ENCODE data around the gene CTAG1A. TPM values are rescaled to one million over a fixed set of nuclear protein-coding genes. Genes with fewer than 3 reads are reported as not detected.

The CTAG1A gene
- total RNA-seq, 4 donors from 2014 or later = not detected

DNA sequence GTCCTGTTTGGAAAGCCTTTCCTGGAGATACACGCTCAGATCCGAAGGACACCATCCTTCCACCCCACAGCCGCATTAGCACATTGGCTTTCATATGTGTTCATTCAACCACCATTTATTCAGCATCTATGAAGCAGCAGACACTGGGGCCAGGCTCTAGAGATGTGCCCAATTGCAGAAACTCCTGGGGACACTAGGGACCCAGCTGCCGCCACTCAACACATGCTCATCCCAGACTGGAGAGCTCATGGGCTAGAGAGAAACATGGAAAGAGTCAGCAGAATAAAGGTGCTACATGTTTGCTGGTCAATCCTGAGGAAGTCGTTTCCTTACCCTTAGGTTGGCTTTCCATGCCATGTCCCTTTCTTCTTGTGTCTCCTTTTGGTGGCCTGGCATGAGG lies 7.6 kb downstream of the CTAG1A start:
- Histone ChIP-seq H3K27me3 (no peaks in the 10 kb centered on the region), H3K4me3 (no peak overlapping the region), H3K36me3 (no peaks in the 10 kb centered on the region), H3K4me1 (no peaks in the 10 kb centered on the region), H3K27ac (no peak overlapping the region), H3K9me3 (peaks cover 0 to 3% (median 0%) of the 10 kb centered on the region in 3 donors)
- no peak for TF ChIP-seq POLR2A (IDR thresholded peaks at IDR 0.05)
- TF ChIP-seq, protein P1, sequence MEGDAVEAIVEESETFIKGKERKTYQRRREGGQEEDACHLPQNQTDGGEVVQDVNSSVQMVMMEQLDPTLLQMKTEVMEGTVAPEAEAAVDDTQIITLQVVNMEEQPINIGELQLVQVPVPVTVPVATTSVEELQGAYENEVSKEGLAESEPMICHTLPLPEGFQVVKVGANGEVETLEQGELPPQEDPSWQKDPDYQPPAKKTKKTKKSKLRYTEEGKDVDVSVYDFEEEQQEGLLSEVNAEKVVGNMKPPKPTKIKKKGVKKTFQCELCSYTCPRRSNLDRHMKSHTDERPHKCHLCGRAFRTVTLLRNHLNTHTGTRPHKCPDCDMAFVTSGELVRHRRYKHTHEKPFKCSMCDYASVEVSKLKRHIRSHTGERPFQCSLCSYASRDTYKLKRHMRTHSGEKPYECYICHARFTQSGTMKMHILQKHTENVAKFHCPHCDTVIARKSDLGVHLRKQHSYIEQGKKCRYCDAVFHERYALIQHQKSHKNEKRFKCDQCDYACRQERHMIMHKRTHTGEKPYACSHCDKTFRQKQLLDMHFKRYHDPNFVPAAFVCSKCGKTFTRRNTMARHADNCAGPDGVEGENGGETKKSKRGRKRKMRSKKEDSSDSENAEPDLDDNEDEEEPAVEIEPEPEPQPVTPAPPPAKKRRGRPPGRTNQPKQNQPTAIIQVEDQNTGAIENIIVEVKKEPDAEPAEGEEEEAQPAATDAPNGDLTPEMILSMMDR (IDR thresholded peaks at IDR 0.05 in 4 of 5, conservative IDR thresholded peaks at IDR 0.05 in 1 of 5) = no peak
- no peak for DNase-seq
- intact Hi-C loops (cut with DNase I; ENCODE audit: low total_unique reads) (no loop called here), in situ Hi-C loops (cut with MboI; ENCODE audit: low sequenced_read_pairs in 4 of 4) (no loop called here)
- no peak for ATAC-seq

DNA sequence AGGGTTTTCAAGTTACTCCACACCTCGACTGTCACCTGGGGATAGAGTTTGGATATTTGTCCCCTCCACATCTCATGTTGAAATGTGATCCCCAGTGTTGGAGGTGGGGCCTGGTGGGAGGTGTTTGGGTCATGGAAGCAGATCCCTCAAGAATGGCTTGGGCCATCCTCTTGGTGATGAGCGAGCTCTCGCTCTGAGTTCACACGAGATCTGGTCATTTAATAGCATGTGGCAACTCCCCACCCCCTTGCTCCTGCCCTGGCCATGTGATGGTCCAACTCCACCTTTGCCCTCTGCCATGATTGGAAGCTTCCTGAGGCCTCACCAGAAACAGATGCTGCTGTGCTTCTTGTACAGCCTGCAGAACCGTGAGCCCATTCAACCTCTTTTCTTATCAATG lies 8.3 kb downstream of the CTAG1A start:
- ATAC-seq = no peak
- TF ChIP-seq, protein P1 (IDR thresholded peaks at IDR 0.05 in 4 of 5, conservative IDR thresholded peaks at IDR 0.05 in 1 of 5) = no peak
- TF ChIP-seq POLR2A (IDR thresholded peaks at IDR 0.05) = no peak
- H3K4me3 ChIP-seq = no peak overlapping the region
- no peaks in the 10 kb centered on the region for H3K4me1 ChIP-seq
- no peak for DNase-seq
- intact Hi-C loops (cut with DNase I; ENCODE audit: low total_unique reads) (no loop called here), in situ Hi-C loops (cut with MboI; ENCODE audit: low sequenced_read_pairs in 4 of 4) (no loop called here)
- H3K27ac ChIP-seq = no peak overlapping the region
- no peaks in the 10 kb centered on the region for H3K27me3 ChIP-seq
- H3K9me3 ChIP-seq = peaks cover 0 to 3% (median 0%) of the 10 kb centered on the region in 3 donors
- no peaks in the 10 kb centered on the region for H3K36me3 ChIP-seq

DNA sequence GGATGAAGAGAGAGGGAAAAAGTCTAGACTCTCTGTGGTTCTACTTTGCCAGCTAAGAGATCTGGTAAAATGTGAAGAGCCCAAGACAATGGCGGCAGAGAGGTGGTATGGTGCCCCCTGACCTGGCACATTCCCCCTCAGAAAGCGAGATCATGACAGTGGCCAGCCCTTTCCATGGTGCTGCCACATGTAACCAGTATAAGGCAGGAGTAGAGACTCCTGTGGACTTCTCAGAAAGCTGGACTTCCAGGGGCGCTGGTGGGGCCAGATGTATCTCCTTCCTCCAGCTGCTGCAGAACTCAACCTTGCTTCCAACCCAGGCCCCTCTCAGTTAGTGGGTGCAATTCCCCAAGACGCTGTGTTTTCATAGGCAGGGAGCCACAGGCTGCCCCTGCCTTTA lies 9.6 kb downstream of the CTAG1A start:
- H3K9me3 ChIP-seq = peaks cover 0 to 3% (median 0%) of the 10 kb centered on the region in 3 donors
- no peaks in the 10 kb centered on the region for H3K27me3 ChIP-seq
- no peak overlapping the region for H3K27ac ChIP-seq
- DNase-seq (no peak), ATAC-seq (no peak)
- H3K36me3 ChIP-seq = no peaks in the 10 kb centered on the region
- in situ Hi-C loops (cut with MboI; ENCODE audit: low sequenced_read_pairs in 4 of 4) (no loop called here), intact Hi-C loops (cut with DNase I; ENCODE audit: low total_unique reads) (no loop called here)
- TF ChIP-seq, protein P1 (IDR thresholded peaks at IDR 0.05 in 4 of 5, conservative IDR thresholded peaks at IDR 0.05 in 1 of 5) = no peak
- TF ChIP-seq POLR2A (IDR thresholded peaks at IDR 0.05) = no peak
- H3K4me1 ChIP-seq = no peaks in the 10 kb centered on the region
- no peak overlapping the region for H3K4me3 ChIP-seq

DNA sequence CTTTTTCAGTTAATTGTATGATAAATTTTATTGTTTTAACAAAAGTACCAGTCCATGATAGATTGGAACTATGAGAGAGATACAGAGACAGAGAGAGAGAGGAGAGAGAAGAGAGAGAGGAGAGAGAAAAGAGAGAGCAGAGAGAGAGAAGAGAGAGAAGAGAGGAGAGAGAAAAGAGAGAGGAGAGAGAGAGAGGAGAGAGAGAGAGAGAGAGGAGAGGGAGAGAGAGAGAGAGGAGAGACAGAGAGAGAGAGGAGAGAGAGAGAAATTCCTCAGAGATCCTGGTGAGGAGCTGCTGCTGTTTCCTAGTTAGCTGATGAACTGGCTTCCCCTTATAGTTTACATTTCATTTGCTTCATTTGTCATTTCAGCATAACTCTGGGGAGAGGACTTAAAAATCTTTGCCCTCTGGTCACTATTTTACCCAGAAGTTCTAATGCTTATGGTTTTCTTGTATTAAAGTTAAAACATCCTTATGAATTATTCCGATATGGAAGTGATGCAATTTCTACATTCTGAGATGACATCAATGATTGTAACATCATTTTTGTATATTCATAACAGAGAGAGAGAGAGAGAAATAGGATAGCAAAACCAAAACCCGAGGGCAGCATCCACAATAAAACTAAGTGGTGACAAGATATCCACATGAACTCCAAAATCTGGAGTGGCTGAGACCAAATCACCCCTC lies 10.8 kb downstream of the CTAG1A start:
- peaks cover 0 to 3% (median 0%) of the 10 kb centered on the region in 3 donors for H3K9me3 ChIP-seq
- H3K27me3 ChIP-seq = no peaks in the 10 kb centered on the region
- TF ChIP-seq, protein P1 (IDR thresholded peaks at IDR 0.05 in 4 of 5, conservative IDR thresholded peaks at IDR 0.05 in 1 of 5) = no peak
- no peak for TF ChIP-seq POLR2A (IDR thresholded peaks at IDR 0.05)
- no peak overlapping the region for H3K4me3 ChIP-seq
- ATAC-seq (no peak), DNase-seq (no peak)
- H3K36me3 ChIP-seq = no peaks in the 10 kb centered on the region
- H3K4me1 ChIP-seq = no peaks in the 10 kb centered on the region
- no peak overlapping the region for H3K27ac ChIP-seq
- intact Hi-C loops (cut with DNase I; ENCODE audit: low total_unique reads) = no loop called here
- in situ Hi-C loops (cut with MboI; ENCODE audit: low sequenced_read_pairs in 4 of 4) = no loop called here

All from gastrocnemius medialis (tissue), 4 donors.